GM13976 (cell line): Measurements from ENCODE around the gene ACTR6.
"Not testable (repeated sequence)": the region's sequence is repeated elsewhere in the genome, so short reads cannot be mapped to it uniquely, and the experiment has no call there.

ENCODE experiments used
- DNase-seq: peaks from one replicate; pipeline ENCODE4 v3.0.0; 2012; ENCODE audit warnings: low spot score
- in situ Hi-C: fragments of 300-500 bp; cut with MboI; formaldehyde crosslinking; loops from one replicate; pipeline ENCODE4 v1.12.0; 2022; ENCODE audit warnings: low sequenced_read_pairs, mixed read lengths, inconsistent platforms; ENCODE audit not compliant: unreplicated experiment
- TF ChIP-seq, protein P1 (sequence below): IDR thresholded peaks from 2 replicates; pipeline ENCODE4 v1.5.1; 2012; ENCODE audit warnings: borderline replicate concordance, mild to moderate bottlenecking; ENCODE audit not compliant: insufficient read depth; ENCODE audit errors: extremely low read depth, missing control alignments, control extremely low read depth

ACTR6 gene

DNA sequence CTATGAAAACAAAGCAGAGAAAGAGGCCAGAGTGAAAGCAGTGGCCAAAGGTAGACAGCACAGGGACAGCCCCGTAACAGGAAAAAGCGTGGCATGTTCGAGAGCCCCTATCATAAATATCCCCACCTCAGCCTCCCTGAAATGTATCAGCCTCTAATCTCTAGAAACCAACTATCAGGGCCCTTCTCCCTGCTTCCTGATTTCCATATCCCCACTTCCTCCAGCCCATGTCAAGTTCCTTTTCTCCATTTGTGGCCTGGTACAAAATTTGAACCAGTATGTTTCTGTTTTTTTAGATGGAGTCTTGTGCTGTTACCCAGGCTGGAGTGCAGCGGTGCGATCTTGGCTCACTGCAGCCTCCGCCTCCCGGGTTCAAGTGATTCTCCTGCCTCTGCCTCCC, 49.3 kb downstream of the ACTR6 start:
- TF ChIP-seq, protein P1, sequence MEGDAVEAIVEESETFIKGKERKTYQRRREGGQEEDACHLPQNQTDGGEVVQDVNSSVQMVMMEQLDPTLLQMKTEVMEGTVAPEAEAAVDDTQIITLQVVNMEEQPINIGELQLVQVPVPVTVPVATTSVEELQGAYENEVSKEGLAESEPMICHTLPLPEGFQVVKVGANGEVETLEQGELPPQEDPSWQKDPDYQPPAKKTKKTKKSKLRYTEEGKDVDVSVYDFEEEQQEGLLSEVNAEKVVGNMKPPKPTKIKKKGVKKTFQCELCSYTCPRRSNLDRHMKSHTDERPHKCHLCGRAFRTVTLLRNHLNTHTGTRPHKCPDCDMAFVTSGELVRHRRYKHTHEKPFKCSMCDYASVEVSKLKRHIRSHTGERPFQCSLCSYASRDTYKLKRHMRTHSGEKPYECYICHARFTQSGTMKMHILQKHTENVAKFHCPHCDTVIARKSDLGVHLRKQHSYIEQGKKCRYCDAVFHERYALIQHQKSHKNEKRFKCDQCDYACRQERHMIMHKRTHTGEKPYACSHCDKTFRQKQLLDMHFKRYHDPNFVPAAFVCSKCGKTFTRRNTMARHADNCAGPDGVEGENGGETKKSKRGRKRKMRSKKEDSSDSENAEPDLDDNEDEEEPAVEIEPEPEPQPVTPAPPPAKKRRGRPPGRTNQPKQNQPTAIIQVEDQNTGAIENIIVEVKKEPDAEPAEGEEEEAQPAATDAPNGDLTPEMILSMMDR: no peak
- in situ Hi-C loops: loop anchor here (25.0 kb wide), 1 partner anchor 312 kb away; the partner anchor contains the start of gene GAS2L3
- no peak for DNase-seq

DNA sequence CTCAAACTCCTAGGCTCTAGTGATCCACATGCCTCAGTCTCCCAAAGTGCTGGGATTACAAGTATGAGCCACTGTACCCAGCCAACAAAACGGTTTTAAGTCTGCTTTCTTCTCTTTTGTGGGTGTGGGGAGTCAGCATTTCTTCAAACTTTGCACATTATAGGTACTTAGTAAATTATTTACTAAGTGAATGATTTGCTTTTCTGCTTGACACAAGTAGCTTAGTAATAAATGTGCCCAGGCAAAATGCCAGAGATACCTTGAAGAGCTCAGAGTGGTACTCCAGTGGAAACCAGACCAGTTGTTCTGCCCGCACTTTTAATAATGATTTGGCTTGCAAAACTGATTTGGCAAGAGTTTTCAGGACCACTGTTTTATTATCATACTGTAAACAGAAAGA, 51.3 kb downstream of the ACTR6 start:
- TF ChIP-seq, protein P1: no peak
- in situ Hi-C loops: no loop called here
- no peak for DNase-seq

GRCh38 chr12:100253437-100253836, 52.8 kb downstream of the ACTR6 start:
- in situ Hi-C loops: no loop called here
- TF ChIP-seq, protein P1: no peak
- DNase-seq: no peak

DNA sequence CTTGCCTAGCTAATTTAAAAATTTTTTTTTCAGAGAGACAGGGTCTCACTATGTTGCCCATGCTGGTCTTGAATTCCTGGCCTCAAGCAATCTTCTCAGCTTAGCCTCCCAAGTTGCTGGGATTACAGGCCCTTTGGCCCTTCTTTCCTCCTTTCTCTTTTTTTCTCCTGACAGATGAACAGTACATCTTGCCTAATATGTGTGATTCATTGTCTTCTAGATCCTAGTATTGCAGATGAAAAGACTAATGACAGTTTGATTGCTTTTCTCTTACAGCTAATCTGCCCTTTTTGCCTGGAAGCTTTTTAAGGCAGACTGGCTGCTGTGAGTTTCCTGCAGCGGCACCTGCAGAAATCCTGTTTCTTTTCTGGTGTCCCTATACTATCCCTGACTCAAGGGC, 54.3 kb downstream of the ACTR6 start:
- in situ Hi-C loops: no loop called here
- TF ChIP-seq, protein P1: no peak
- no peak for DNase-seq

DNA sequence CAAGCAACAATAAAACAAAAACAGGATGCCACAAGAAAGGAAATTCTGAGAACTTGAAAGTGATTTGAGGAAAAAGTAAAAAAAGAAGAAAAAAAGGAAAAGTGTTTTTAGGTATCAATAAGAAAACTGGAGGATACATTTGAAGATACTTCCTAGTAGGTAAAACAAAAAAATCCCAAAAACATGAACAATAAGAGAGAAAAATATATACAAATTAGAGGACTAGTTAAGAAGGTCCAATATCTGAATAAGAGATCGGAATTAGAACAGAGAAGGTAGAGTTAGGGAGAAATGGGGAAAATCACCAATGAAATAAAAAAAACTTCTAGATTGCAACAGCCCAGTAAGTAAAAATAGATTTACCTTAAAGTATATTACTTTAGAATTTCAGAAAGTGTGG, 57.5 kb downstream of the ACTR6 start:
- TF ChIP-seq, protein P1: no peak
- in situ Hi-C loops: no loop called here
- no peak for DNase-seq

DNA sequence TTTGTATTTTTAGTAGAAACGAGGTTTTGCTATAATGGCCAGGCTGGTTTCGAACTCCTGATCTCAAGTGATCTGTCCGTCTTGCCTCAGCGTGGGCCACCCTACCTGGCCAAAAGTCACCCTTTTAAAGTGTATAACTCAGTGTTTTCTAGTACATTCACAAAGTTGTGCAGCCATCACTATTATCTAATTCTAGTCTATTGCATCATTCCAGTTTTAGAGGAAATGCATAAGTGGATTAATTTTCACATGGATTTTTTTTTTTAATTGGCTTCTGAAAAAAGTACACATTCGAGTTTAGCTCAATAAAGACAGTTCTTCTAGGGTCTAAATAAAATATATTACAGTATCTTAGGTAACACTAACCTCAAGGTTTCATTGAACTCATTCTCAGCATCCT, 62.5 kb downstream of the ACTR6 start:
- TF ChIP-seq, protein P1: no peak
- DNase-seq: no peak
- in situ Hi-C loops: no loop called here

GRCh38 chr12:100265107-100265506, 64.5 kb downstream of the ACTR6 start:
- in situ Hi-C loops, DNase-seq: not testable (repeated sequence)
